Gastroesophageal sphincter (tissue), 4 donors: ENCODE measurements around the gene CSMD2. TPM values are rescaled to one million over a fixed set of nuclear protein-coding genes. Genes with fewer than 3 reads are reported as not detected.

Experiments
- ATAC-seq: fragments of 150-250 bp; one replicate; pipeline ENCODE4 v1.9.1; 2016; ENCODE audit warnings: mild to moderate bottlenecking, moderate library complexity
- H3K27ac ChIP-seq, 4 donors: fragments of 200-600 bp; sonication (generic) in 3 of 4; 1 replicate in 3 of 4; 2 replicates in 1 of 4; pipeline ENCODE4 v1.5.1; 2016 to 2019
- H3K27me3 ChIP-seq: fragments of 200-600 bp; sonication (generic); one replicate; pipeline ENCODE4 v1.5.1; 2019
- H3K36me3 ChIP-seq, 2 donors: fragments of 200-600 bp; sonication (generic); one replicate each; pipeline ENCODE4 v1.5.1; 2019; ENCODE audit warnings: control low read depth in 1 of 2
- H3K4me1 ChIP-seq, 3 donors: fragments of 200-600 bp; sonication (generic); 1 replicate in 2 of 3; 2 replicates in 1 of 3; pipeline ENCODE4 v1.5.1; 2016 to 2019; ENCODE audit warnings: control low read depth in 2 of 3
- H3K4me3 ChIP-seq, 2 donors: fragments of 200-600 bp; sonication (generic); one replicate each; pipeline ENCODE4 v1.5.1; 2019; ENCODE audit warnings: mild to moderate bottlenecking in 1 of 2, moderate library complexity in 1 of 2
- H3K9me3 ChIP-seq, 3 donors: fragments of 200-600 bp; sonication (generic); one replicate each; pipeline ENCODE4 v1.5.1; 2017 to 2019; ENCODE audit warnings: control low read depth in 2 of 3
- CTCF ChIP-seq, 4 experiments: fragments of 200-600 bp in 2 of 4; fragments of 450-650 bp in 2 of 4; sonication (generic) in 1 of 4; IDR thresholded peaks; one replicate each; pipeline ENCODE4 v1.5.1; 2017 to 2019; ENCODE audit warnings: antibody characterized with exemption in 4 of 4, mild to moderate bottlenecking in 2 of 4, moderate library complexity in 2 of 4
- EP300 ChIP-seq: sonication (generic); formaldehyde crosslinking; IDR thresholded peaks from one replicate; pipeline ENCODE4 v1.6.1; 2017; ENCODE audit warnings: antibody characterized with exemption, mild to moderate bottlenecking
- POLR2A ChIP-seq, 2 donors: fragments of 450-650 bp; IDR thresholded peaks; one replicate each; pipeline ENCODE4 v1.6.1; 2017; ENCODE audit warnings: antibody characterized with exemption in 2 of 2, mild to moderate bottlenecking in 2 of 2, moderate library complexity in 1 of 2
- POLR2AphosphoS5 ChIP-seq: sonication (generic); formaldehyde crosslinking; IDR thresholded peaks from one replicate; pipeline ENCODE4 v1.6.1; 2017; ENCODE audit warnings: antibody characterized with exemption
- WGBS, 2 donors: methylation state at CpG; one replicate each; pipeline ENCODE4 v1.1.5; 2018; ENCODE audit warnings: low coverage in 1 of 2; 5-methylcytosine and 5-hydroxymethylcytosine counted together
- total RNA-seq, 4 donors: library from RNA; depleted of rRNA; stranded (reverse); fragments of >200 nt; gene quantifications; one replicate each; pipeline ENCODE4 v1.1.0, GENCODE V29; 2016

Gene CSMD2
- total RNA-seq, 4 donors from 2014 or later: 0.22 to 2.5 (median 0.37) TPM

GRCh38 chr1:33836911-33837310 lies 328.1 kb downstream of the CSMD2 start:
- no peak overlapping the region for H3K4me3 ChIP-seq
- 91 to 96% methylated on average over 4 of the region's 4 CpGs for WGBS, 2 donors
- no peaks in the 10 kb centered on the region for H3K4me1 ChIP-seq
- H3K9me3 ChIP-seq: peaks cover 0 to 12% (median 0%) of the 10 kb centered on the region in 3 donors
- no peaks in the 10 kb centered on the region for H3K36me3 ChIP-seq
- no peak overlapping the region for H3K27ac ChIP-seq
- ATAC-seq: no peak
- no peak for TF ChIP-seq EP300
- no peak for TF ChIP-seq CTCF (IDR thresholded peaks at IDR 0.05)
- TF ChIP-seq POLR2AphosphoS5: no peak
- TF ChIP-seq POLR2A (IDR thresholded peaks at IDR 0.05): no peak
- peaks cover 7% of the 10 kb centered on the region for H3K27me3 ChIP-seq

DNA sequence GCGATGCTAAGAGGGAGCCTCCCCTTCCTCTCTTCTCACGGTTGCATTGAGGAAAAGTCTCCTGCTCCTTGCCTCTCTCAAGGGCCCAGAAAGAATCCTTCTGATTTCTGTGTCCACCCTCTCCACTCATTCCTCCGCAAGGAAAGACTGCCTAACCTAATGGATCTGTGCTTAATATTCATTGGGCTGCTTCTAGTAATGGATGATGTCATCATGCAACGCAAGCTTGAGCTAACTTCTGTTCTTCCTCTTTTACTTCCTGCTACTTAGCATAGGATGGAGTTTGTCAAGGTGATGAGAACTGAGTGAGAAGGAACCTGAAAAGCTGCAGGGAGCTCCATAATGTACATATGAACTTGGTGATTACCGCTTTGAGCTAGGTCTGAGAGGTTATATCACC lies 336.4 kb downstream of the CSMD2 start:
- Histone ChIP-seq H3K4me3 (no peak overlapping the region), H3K4me1 (no peaks in the 10 kb centered on the region), H3K27ac (no peak overlapping the region), H3K27me3 (no peaks in the 10 kb centered on the region), H3K36me3 (no peaks in the 10 kb centered on the region), H3K9me3 (peaks cover 0 to 6% (median 0%) of the 10 kb centered on the region in 3 donors)
- TF ChIP-seq CTCF (IDR thresholded peaks at IDR 0.05) (no peak), EP300 (no peak), POLR2AphosphoS5 (no peak), POLR2A (IDR thresholded peaks at IDR 0.05) (no peak)
- 92 to 100% methylated on average over 2 to 4 of the region's 5 CpGs for WGBS, 2 donors
- no peak for ATAC-seq

GRCh38 chr1:33828059-33828458 lies 337.0 kb downstream of the CSMD2 start:
- no peak overlapping the region for H3K4me3 ChIP-seq
- WGBS, 2 donors: 48 to 67% methylated on average over 5 of the region's 5 CpGs
- H3K9me3 ChIP-seq: peaks cover 0 to 6% (median 0%) of the 10 kb centered on the region in 3 donors
- H3K27me3 ChIP-seq: no peaks in the 10 kb centered on the region
- H3K36me3 ChIP-seq: no peaks in the 10 kb centered on the region
- H3K4me1 ChIP-seq: no peaks in the 10 kb centered on the region
- TF ChIP-seq CTCF (IDR thresholded peaks at IDR 0.05): no peak
- no peak for TF ChIP-seq POLR2AphosphoS5
- no peak for TF ChIP-seq POLR2A (IDR thresholded peaks at IDR 0.05)
- no peak for TF ChIP-seq EP300
- H3K27ac ChIP-seq: no peak overlapping the region
- no peak for ATAC-seq

DNA sequence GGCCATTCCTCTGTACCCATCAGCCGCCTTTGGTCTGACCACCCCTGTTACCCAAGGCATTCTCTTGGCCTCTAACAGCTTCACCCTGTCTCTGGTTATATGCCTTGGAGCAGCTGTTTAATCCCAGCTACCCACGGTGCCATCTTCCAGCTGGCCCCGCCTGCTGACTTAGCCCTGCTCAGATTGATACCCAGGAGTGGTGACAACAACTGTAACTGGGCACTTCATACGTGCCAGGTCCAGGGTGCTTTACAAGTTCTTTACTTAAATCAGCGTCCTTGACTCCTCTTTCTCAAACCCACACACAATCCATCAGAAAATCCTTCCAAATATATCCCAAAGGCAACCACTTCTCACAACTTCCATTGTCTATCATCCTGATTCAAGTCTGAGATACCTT lies 338.3 kb downstream of the CSMD2 start:
- ATAC-seq: no peak
- Histone ChIP-seq H3K27ac (no peak overlapping the region), H3K36me3 (no peaks in the 10 kb centered on the region), H3K4me1 (no peaks in the 10 kb centered on the region), H3K27me3 (peaks cover 5% of the 10 kb centered on the region), H3K4me3 (no peak overlapping the region), H3K9me3 (peaks cover 0 to 6% (median 0%) of the 10 kb centered on the region in 3 donors)
- WGBS, 2 donors: 77 to 83% methylated on average over 2 to 4 of the region's 5 CpGs
- no peak for TF ChIP-seq POLR2A (IDR thresholded peaks at IDR 0.05)
- TF ChIP-seq POLR2AphosphoS5: no peak
- TF ChIP-seq CTCF (IDR thresholded peaks at IDR 0.05): no peak
- no peak for TF ChIP-seq EP300

- no peak overlapping the region for H3K4me3 ChIP-seq
- peaks cover 0 to 6% (median 0%) of the 10 kb centered on the region in 3 donors for H3K9me3 ChIP-seq
- no peak for ATAC-seq
- no peaks in the 10 kb centered on the region for H3K36me3 ChIP-seq
- no peaks in the 10 kb centered on the region for H3K4me1 ChIP-seq
- H3K27me3 ChIP-seq: peaks cover 7% of the 10 kb centered on the region
- H3K27ac ChIP-seq: no peak overlapping the region
- TF ChIP-seq POLR2A (IDR thresholded peaks at IDR 0.05) (no peak), EP300 (no peak), CTCF (IDR thresholded peaks at IDR 0.05) (no peak), POLR2AphosphoS5 (no peak)
Observed at GRCh38 chr1:33826311-33826710, 338.7 kb downstream of the CSMD2 start.
